ENCODE measurements around the gene PLEKHA7.

DNA sequence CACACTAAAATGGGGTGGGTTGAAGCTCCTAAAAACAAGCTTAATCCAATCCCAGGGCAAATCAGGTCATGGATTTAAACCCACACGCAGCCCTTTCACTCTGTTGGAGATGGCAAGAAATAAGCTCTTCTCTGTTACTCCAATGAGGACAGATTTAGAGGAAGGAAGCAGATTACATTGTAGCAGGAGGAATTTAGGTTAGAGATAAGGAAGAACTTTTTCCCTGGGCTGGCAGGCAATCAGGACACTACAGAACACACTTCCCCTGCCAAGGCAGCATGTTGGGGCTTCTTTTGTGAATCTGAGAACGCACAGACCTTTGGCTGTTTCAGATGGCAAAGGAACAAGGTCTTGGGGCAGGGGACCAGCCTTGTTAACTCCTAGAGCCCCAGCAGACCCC, 229.5 kb downstream of the PLEKHA7 start:
- TF ChIP-seq, protein P1, sequence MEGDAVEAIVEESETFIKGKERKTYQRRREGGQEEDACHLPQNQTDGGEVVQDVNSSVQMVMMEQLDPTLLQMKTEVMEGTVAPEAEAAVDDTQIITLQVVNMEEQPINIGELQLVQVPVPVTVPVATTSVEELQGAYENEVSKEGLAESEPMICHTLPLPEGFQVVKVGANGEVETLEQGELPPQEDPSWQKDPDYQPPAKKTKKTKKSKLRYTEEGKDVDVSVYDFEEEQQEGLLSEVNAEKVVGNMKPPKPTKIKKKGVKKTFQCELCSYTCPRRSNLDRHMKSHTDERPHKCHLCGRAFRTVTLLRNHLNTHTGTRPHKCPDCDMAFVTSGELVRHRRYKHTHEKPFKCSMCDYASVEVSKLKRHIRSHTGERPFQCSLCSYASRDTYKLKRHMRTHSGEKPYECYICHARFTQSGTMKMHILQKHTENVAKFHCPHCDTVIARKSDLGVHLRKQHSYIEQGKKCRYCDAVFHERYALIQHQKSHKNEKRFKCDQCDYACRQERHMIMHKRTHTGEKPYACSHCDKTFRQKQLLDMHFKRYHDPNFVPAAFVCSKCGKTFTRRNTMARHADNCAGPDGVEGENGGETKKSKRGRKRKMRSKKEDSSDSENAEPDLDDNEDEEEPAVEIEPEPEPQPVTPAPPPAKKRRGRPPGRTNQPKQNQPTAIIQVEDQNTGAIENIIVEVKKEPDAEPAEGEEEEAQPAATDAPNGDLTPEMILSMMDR (optimal IDR thresholded peaks at IDR 0.05 in 1 of 3, IDR thresholded peaks at IDR 0.05 in 1 of 3, conservative IDR thresholded peaks at IDR 0.05 in 1 of 3; ENCODE audit: extremely low read depth in 1 of 3, insufficient read depth in 2 of 3, low read length in 3 of 3), result no peak
- no peak for TF ChIP-seq EZH2 (IDR thresholded peaks at IDR 0.05; ENCODE audit: low read length)

Measured in keratinocyte (primary cell).